GM10847 (cell line): ENCODE results near the gene SPTSSB.

Experiments
- POLR2A ChIP-seq: IDR thresholded peaks from 2 replicates; pipeline ENCODE4 v1.6.1; 2011; ENCODE audit not compliant: insufficient read length; ENCODE audit errors: extremely low read depth

The SPTSSB gene

GRCh38 chr3:161351330-161351729 lies 20.0 kb downstream of the SPTSSB start:
- no peak for TF ChIP-seq POLR2A

GRCh38 chr3:161350916-161351315 lies 20.4 kb downstream of the SPTSSB start:
- no peak for TF ChIP-seq POLR2A

- no peak for TF ChIP-seq POLR2A
These were observed 21.6 kb downstream of the SPTSSB start for GRCh38 chr3:161349529-161350312.

- TF ChIP-seq POLR2A = no peak
These were observed 22.4 kb downstream of the SPTSSB start for GRCh38 chr3:161348796-161349400.

GRCh38 chr3:161347726-161348125 lies 23.6 kb downstream of the SPTSSB start:
- TF ChIP-seq POLR2A = no peak

- TF ChIP-seq POLR2A = no peak
These were observed 26.3 kb downstream of the SPTSSB start for GRCh38 chr3:161345023-161345422.

GRCh38 chr3:161343986-161344385 lies 27.3 kb downstream of the SPTSSB start:
- TF ChIP-seq POLR2A = no peak

GRCh38 chr3:161343540-161343939 lies 27.8 kb downstream of the SPTSSB start:
- no peak for TF ChIP-seq POLR2A

- TF ChIP-seq POLR2A = no peak
These were observed 28.7 kb downstream of the SPTSSB start for GRCh38 chr3:161342629-161343028.

GRCh38 chr3:161339517-161340500 lies 31.5 kb downstream of the SPTSSB start:
- no peak for TF ChIP-seq POLR2A

GRCh38 chr3:161337311-161337710 lies 34.0 kb downstream of the SPTSSB start:
- TF ChIP-seq POLR2A = no peak

GRCh38 chr3:161336661-161337060 lies 34.7 kb downstream of the SPTSSB start:
- no peak for TF ChIP-seq POLR2A

GRCh38 chr3:161333696-161334095 lies 37.6 kb downstream of the SPTSSB start:
- TF ChIP-seq POLR2A = no peak

GRCh38 chr3:161332792-161333191 lies 38.5 kb downstream of the SPTSSB start:
- no peak for TF ChIP-seq POLR2A

- TF ChIP-seq POLR2A = no peak
These were observed 46.3 kb downstream of the SPTSSB start for GRCh38 chr3:161325059-161325458.
